Parathyroid adenoma (tissue), 2 donors: ENCODE data around the gene MID1IP1.

Experiments
- H2AFZ ChIP-seq: fragments of 300-600 bp; sonication (generic); one replicate; pipeline ENCODE4 v1.7.0; 2017; ENCODE audit warnings: antibody characterized with exemption, mild to moderate bottlenecking
- H3K27ac ChIP-seq: fragments of 300-600 bp; sonication (generic); one replicate; pipeline ENCODE4 v1.7.0; 2017
- H3K27me3 ChIP-seq: fragments of 300-600 bp; sonication (generic); one replicate; pipeline ENCODE4 v1.7.0; 2017; ENCODE audit warnings: low read length; ENCODE audit not compliant: control insufficient read depth, insufficient read depth
- H3K36me3 ChIP-seq: fragments of 300-600 bp; sonication (generic); one replicate; pipeline ENCODE4 v1.7.0; 2017; ENCODE audit warnings: low read length; ENCODE audit not compliant: control insufficient read depth, insufficient read depth
- H3K4me1 ChIP-seq: fragments of 300-600 bp; sonication (generic); one replicate; pipeline ENCODE4 v1.7.0; 2017; ENCODE audit warnings: control low read depth
- H3K4me2 ChIP-seq: fragments of 300-600 bp; sonication (generic); one replicate; pipeline ENCODE4 v1.7.0; 2017; ENCODE audit warnings: low read length
- H3K4me3 ChIP-seq: fragments of 300-600 bp; sonication (generic); one replicate; pipeline ENCODE4 v1.7.0; 2017; ENCODE audit warnings: low read depth, low read length
- H3K79me2 ChIP-seq: fragments of 300-600 bp; sonication (generic); one replicate; pipeline ENCODE4 v1.7.0; 2017; ENCODE audit warnings: control low read depth
- H3K9ac ChIP-seq: fragments of 300-600 bp; sonication (generic); one replicate; pipeline ENCODE4 v1.7.0; 2017; ENCODE audit warnings: mild to moderate bottlenecking
- H3K9me3 ChIP-seq: fragments of 300-600 bp; sonication (generic); one replicate; pipeline ENCODE4 v1.7.0; 2017; ENCODE audit warnings: low read length; ENCODE audit not compliant: control insufficient read depth
- CTCF ChIP-seq: fragments of 300-600 bp; sonication (generic); IDR thresholded peaks from one replicate; pipeline ENCODE4 v1.7.0; 2017; ENCODE audit warnings: antibody characterized with exemption, mild to moderate bottlenecking
- donor health status: primary hyperparathyroidism.

MID1IP1 gene

GRCh38 chrX:38804682-38805431 is 3.6 kb downstream of the MID1IP1 start:
- peak overlapping the region; percentile 62 for H3K4me3 ChIP-seq
- no peaks in the 10 kb centered on the region for H3K4me1 ChIP-seq
- no peaks in the 10 kb centered on the region for H3K9me3 ChIP-seq
- no peaks in the 10 kb centered on the region for H3K79me2 ChIP-seq
- TF ChIP-seq CTCF = no peak
- peak overlapping the region; percentile 28 for H3K9ac ChIP-seq
- H3K27ac ChIP-seq = peak overlapping the region; percentile 81
- peak overlapping the region; percentile 82 for H3K4me2 ChIP-seq
- peak overlapping the region; percentile 84 for H2AFZ ChIP-seq
- no peaks in the 10 kb centered on the region for H3K27me3 ChIP-seq
- H3K36me3 ChIP-seq = no peaks in the 10 kb centered on the region

DNA sequence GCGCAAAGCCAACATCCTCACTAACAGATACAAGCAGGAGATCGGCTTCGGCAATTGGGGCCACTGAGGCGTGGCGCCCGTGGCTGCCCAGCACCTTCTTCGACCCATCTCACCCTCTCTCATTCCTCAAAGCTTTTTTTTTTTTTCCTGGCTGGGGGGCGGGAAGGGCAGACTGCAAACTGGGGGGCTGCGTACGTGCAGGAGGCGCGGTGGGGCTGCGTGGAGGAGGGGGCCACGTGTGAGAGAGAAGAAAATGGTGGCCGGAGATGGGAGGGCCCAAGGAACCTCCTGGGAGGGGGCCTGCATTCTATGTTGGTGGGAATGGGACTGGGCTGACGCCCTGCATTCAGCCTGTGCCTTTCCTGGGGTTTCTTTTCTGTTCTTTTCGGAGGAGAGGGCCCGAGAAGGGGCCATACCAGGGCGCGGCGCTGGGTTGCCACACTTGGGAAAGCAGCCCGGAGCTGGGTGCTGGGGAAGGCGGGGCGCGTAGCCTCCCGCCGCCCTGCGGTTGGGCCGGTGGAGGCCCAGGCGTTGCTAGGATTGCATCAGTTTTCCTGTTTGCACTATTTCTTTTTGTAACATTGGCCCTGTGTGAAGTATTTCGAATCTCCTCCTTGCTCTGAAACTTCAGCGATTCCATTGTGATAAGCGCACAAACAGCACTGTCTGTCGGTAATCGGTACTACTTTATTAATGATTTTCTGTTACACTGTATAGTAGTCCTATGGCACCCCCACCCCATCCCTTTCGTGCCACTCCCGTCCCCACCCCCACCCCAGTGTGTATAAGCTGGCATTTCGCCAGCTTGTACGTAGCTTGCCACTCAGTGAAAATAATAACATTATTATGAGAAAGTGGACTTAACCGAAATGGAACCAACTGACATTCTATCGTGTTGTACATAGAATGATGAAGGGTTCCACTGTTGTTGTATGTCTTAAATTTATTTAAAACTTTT is 4.5 kb downstream of the MID1IP1 start:
- H3K79me2 ChIP-seq = no peaks in the 10 kb centered on the region
- H3K4me2 ChIP-seq = no peak overlapping the region
- no peaks in the 10 kb centered on the region for H3K9me3 ChIP-seq
- no peak overlapping the region for H2AFZ ChIP-seq
- no peaks in the 10 kb centered on the region for H3K4me1 ChIP-seq
- H3K27ac ChIP-seq = no peak overlapping the region
- TF ChIP-seq CTCF = no peak
- no peak overlapping the region for H3K9ac ChIP-seq
- no peaks in the 10 kb centered on the region for H3K36me3 ChIP-seq
- no peak overlapping the region for H3K4me3 ChIP-seq
- H3K27me3 ChIP-seq = no peaks in the 10 kb centered on the region

GRCh38 chrX:38806875-38807621 is 5.8 kb downstream of the MID1IP1 start:
- Histone ChIP-seq H3K79me2 (no peaks in the 10 kb centered on the region), H3K4me1 (no peaks in the 10 kb centered on the region), H3K4me2 (no peak overlapping the region), H3K9ac (no peak overlapping the region), H3K27me3 (no peaks in the 10 kb centered on the region), H3K4me3 (no peak overlapping the region), H3K36me3 (no peaks in the 10 kb centered on the region), H3K27ac (no peak overlapping the region), H2AFZ (no peak overlapping the region), H3K9me3 (no peaks in the 10 kb centered on the region)
- no peak for TF ChIP-seq CTCF

- H3K4me2 ChIP-seq = no peak overlapping the region
- H3K79me2 ChIP-seq = no peaks in the 10 kb centered on the region
- no peak overlapping the region for H3K9ac ChIP-seq
- H3K9me3 ChIP-seq = no peaks in the 10 kb centered on the region
- no peaks in the 10 kb centered on the region for H3K27me3 ChIP-seq
- H3K36me3 ChIP-seq = no peaks in the 10 kb centered on the region
- H2AFZ ChIP-seq = no peak overlapping the region
- H3K27ac ChIP-seq = no peak overlapping the region
- TF ChIP-seq CTCF = no peak
- no peaks in the 10 kb centered on the region for H3K4me1 ChIP-seq
- H3K4me3 ChIP-seq = no peak overlapping the region
Measured at GRCh38 chrX:38807873-38808272, 6.6 kb downstream of the MID1IP1 start.
